ENCODE results near the gene CD83.

The CD83 gene

GRCh38 chr6:14159090-14159489, 41.5 kb downstream of the CD83 start:
- TF ChIP-seq POLR2A (IDR thresholded peaks at IDR 0.05; ENCODE audit: low read depth, low read length), result no peak
- no peak for FAIRE-seq
- no peak for DNase-seq (ENCODE audit: insufficient read length, low spot score)

- no peak for FAIRE-seq
- TF ChIP-seq POLR2A (IDR thresholded peaks at IDR 0.05; ENCODE audit: low read depth, low read length), result no peak
- DNase-seq (ENCODE audit: insufficient read length, low spot score), result no peak
These were observed 45.3 kb downstream of the CD83 start for GRCh38 chr6:14162826-14163225.

GRCh38 chr6:14165091-14165490, 47.5 kb downstream of the CD83 start:
- peak; percentile 90 for FAIRE-seq
- TF ChIP-seq POLR2A (IDR thresholded peaks at IDR 0.05; ENCODE audit: low read depth, low read length), result no peak
- peak; percentile 66 for DNase-seq (ENCODE audit: insufficient read length, low spot score)

- FAIRE-seq (no peak), DNase-seq (ENCODE audit: insufficient read length, low spot score) (no peak)
- no peak for TF ChIP-seq POLR2A (IDR thresholded peaks at IDR 0.05; ENCODE audit: low read depth, low read length)
These were observed 49.3 kb downstream of the CD83 start for GRCh38 chr6:14166839-14167238.

- no peak for FAIRE-seq
- no peak for DNase-seq (ENCODE audit: insufficient read length, low spot score)
- TF ChIP-seq POLR2A (IDR thresholded peaks at IDR 0.05; ENCODE audit: low read depth, low read length), result no peak
These were observed 52.6 kb downstream of the CD83 start for GRCh38 chr6:14170128-14170527.

GRCh38 chr6:14172562-14172961, 55.0 kb downstream of the CD83 start:
- TF ChIP-seq POLR2A (IDR thresholded peaks at IDR 0.05; ENCODE audit: low read depth, low read length), result no peak
- no peak for FAIRE-seq
- DNase-seq (ENCODE audit: insufficient read length, low spot score), result no peak

GRCh38 chr6:14174226-14174625, 56.7 kb downstream of the CD83 start:
- FAIRE-seq (no peak), DNase-seq (ENCODE audit: insufficient read length, low spot score) (no peak)
- no peak for TF ChIP-seq POLR2A (IDR thresholded peaks at IDR 0.05; ENCODE audit: low read depth, low read length)

GRCh38 chr6:14174996-14175395, 57.4 kb downstream of the CD83 start:
- FAIRE-seq, result no peak
- TF ChIP-seq POLR2A (IDR thresholded peaks at IDR 0.05; ENCODE audit: low read depth, low read length), result no peak
- DNase-seq (ENCODE audit: insufficient read length, low spot score), result no peak

- TF ChIP-seq POLR2A (IDR thresholded peaks at IDR 0.05; ENCODE audit: low read depth, low read length), result no peak
- FAIRE-seq, result no peak
- no peak for DNase-seq (ENCODE audit: insufficient read length, low spot score)
These were observed 58.9 kb downstream of the CD83 start for GRCh38 chr6:14176429-14176828.

- no peak for TF ChIP-seq POLR2A (IDR thresholded peaks at IDR 0.05; ENCODE audit: low read depth, low read length)
- DNase-seq (ENCODE audit: insufficient read length, low spot score) (no peak), FAIRE-seq (no peak)
These were observed 60.0 kb downstream of the CD83 start for GRCh38 chr6:14177413-14178082.

GRCh38 chr6:14178083-14178445, 60.5 kb downstream of the CD83 start:
- DNase-seq (ENCODE audit: insufficient read length, low spot score), result no peak
- no peak for TF ChIP-seq POLR2A (IDR thresholded peaks at IDR 0.05; ENCODE audit: low read depth, low read length)
- FAIRE-seq, result no peak

- no peak for FAIRE-seq
- DNase-seq (ENCODE audit: insufficient read length, low spot score), result no peak
These were observed 63.0 kb downstream of the CD83 start for GRCh38 chr6:14180609-14181008.

GRCh38 chr6:14182916-14183315, 65.3 kb downstream of the CD83 start:
- DNase-seq (ENCODE audit: insufficient read length, low spot score) (no peak), FAIRE-seq (no peak)
- TF ChIP-seq POLR2A (IDR thresholded peaks at IDR 0.05; ENCODE audit: low read depth, low read length), result no peak

More at GRCh38 chr6:14180609-14181008, 63.0 kb downstream of the CD83 start:
- no peak for TF ChIP-seq POLR2A (IDR thresholded peaks at IDR 0.05; ENCODE audit: low read depth, low read length)
